Measurements from ENCODE around the gene ARCN1.

DNA sequence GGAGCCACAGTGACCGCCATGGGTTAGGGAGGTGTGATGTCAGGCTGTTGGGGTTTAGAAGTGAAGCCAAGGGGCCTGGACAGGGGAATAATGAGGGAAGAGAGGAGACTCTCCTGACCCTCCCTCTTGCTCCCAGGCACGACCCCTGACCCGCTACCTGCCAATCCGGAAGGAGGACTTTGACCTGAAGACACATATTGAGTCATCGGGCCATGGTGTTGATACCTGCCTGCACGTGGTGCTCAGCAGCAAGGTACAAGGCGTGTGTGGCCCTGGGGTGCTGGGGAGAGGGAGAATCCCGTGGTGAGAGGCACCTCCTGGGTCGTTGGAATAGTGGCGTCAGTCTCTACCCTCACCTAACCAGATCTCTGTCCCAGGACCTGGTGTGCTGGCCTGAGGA is 77.7 kb downstream of the ARCN1 start:
- TF ChIP-seq, protein P1, sequence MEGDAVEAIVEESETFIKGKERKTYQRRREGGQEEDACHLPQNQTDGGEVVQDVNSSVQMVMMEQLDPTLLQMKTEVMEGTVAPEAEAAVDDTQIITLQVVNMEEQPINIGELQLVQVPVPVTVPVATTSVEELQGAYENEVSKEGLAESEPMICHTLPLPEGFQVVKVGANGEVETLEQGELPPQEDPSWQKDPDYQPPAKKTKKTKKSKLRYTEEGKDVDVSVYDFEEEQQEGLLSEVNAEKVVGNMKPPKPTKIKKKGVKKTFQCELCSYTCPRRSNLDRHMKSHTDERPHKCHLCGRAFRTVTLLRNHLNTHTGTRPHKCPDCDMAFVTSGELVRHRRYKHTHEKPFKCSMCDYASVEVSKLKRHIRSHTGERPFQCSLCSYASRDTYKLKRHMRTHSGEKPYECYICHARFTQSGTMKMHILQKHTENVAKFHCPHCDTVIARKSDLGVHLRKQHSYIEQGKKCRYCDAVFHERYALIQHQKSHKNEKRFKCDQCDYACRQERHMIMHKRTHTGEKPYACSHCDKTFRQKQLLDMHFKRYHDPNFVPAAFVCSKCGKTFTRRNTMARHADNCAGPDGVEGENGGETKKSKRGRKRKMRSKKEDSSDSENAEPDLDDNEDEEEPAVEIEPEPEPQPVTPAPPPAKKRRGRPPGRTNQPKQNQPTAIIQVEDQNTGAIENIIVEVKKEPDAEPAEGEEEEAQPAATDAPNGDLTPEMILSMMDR (IDR thresholded peaks at IDR 0.05 in 8 of 11, conservative IDR thresholded peaks at IDR 0.05 in 3 of 11) = no peak
- TF ChIP-seq POLR2A (IDR thresholded peaks at IDR 0.05) (no peak), POLR2AphosphoS5 (IDR thresholded peaks at IDR 0.05) (no peak)

All from spleen (tissue), 7 donors.